GM18502 (cell line): ENCODE results near the gene DSCAM.

Source experiments
- ATAC-seq: cut with Tn5 transposase; IDR thresholded peaks from one replicate; pipeline ENCODE4 v1.9.1; 2021; ENCODE audit warnings: mild to moderate bottlenecking; ENCODE audit not compliant: unreplicated experiment, poor library complexity

Gene DSCAM

DNA sequence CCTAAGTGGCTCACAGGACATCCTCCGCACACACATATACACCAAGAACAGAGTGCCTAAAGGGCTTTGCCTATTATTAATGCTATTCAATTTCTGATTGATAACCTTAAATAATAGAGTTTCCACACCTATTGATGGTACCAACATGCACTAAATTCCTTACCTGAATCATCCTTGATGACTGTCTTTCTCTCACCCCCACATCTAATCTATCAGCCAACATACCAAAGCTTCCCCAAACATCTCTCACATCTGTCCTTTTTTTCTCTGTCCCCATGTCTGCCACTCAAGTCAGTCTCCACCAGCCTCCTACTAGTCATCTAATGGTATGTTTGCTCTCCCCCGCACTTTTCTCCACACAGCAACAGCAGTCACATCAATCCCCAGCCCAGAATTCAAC, 174.4 kb downstream of the DSCAM start:
- no peak for ATAC-seq

DNA sequence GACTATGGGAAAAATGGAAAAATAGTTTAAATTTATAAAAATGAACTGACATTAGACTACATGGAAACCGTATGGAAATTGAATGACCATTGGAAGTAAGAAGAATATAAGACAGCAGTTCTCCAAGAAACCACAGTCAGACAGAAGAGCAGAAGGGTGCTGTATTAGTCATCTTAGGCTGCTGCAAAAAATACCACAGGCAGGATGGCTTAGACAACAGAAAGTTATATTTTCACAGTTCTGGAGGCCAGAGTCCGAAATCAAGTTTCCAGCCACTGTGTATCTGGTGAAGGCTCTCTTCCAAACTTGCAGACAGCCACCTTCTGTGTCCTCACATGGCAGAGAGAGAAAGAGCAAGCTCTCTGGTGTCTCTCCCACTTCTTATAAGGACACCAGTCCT, 175.2 kb downstream of the DSCAM start:
- ATAC-seq: no peak

DNA sequence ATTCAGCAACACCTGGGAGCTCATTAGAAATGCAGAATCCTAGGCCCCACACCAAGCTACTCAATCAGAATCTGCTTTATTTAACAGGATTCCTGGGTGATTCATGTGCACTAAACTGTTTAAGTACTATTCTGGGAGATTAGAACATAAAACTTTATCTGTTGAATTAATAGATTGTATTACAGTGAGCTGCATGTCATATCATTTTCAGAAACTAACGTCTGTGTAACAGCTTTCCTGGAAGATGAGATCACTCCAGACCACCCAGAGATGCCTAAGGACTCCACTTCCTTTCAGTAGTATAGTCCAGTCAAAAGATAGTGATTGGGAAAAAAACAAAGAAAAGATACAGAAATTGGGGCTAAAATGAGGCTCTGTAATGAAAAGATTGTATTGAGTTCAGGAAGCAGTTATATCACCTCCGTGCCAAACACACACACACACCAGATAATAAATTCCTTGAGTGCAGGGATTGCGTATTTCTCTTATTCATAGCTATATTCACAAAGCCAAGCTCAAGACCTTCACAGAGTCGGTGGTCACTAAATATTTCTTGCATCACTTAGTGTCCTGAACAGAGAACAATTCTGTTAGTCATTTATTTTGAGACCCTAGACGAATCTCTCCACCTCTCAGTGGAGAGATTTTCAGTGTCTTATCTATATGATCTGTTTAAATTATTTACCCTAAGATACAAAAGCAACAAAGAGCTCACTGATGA, 178.2 kb downstream of the DSCAM start:
- no peak for ATAC-seq

DNA sequence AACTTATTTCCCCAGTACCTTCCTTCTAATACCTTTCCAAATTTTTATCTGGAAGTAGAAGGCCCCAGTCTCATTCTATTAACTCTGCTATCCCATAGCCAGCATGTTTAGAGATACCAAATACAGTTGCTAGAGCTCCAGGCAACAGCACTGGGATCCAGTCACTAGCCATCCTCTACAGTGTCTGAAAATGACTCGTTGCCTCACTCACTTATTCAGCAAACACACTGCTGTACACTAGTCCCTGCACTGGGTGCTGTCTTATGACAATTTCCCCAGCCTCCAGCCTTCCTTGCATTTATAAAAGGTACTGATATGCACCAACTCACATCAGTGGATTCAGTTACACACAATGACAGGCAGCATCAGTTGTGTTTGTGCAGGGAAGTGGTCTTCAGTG, 179.0 kb downstream of the DSCAM start:
- no peak for ATAC-seq

DNA sequence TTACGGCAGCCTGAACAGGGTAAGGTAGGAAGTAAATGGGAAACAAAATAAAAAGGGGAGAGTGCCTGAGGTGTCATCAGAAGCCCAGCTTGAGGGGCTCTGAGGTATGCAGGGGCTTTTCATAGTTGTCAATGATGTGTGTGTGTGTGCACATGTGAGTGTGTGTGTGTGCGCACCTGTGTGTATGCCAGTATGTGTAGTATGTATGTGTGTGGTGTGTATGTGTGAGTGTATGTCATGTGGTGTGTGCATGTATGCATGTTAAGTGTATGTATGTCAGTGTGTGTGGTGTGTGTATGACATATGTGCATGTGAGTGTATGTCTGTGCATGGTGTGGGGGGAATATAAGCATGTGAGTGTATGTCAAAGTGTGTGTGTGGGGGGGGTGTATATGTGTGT, 184.1 kb downstream of the DSCAM start:
- no peak for ATAC-seq

DNA sequence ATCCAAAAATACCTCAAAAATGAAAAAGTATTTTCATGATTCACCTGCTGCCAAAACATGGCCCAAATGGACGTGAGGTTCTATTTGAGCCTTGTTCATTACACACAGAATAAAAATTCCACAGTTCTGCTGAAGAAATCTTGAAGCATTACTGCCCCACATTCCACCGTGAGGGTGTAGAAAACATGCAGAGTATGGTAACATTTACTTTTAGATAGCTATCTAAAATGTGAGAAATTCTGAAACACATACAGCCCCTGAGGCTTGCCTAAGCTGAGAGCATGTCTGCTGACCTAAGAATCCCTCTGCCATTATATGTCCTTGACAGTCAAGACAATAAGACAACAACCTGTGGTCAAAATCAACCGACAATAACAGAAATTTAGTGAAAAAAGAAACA, 186.5 kb downstream of the DSCAM start:
- no peak for ATAC-seq

DNA sequence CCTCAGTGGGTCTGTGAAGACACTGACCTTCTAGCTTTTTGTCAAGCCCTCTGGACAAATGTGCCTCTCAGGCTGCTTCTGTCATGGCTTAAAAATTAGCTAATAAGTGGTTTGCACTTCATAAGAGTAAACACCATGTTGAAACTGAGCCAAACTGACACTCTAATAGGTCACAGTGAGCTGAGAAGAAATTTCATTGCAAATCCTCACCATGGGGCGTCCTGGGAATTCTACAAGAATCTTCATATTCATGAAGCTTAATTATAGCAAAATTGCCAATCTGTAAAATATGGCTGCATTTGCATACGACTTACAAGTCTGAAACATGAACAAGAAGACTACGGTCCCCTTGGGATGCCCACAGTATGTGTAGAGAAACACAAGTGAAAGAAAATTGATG, 188.6 kb downstream of the DSCAM start:
- no peak for ATAC-seq

DNA sequence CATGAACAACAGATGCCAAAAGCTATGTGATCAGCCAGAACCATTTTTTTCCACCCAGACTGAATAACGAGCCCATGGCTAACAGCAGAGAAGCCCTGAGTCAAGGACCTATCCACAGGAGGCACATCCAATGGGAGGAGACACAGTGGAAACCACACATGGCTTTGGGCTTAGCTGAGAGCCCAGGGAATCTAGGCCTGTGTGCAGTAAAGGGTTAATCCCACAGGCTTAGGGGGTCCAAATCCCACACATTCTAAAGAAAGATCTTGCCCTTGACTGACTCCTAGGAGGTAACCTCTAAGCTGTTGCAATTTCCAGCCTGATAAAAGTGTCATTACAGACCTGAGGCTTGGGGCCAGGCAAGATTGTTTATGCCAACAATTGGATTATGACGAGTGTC, 194.5 kb downstream of the DSCAM start:
- no peak for ATAC-seq

DNA sequence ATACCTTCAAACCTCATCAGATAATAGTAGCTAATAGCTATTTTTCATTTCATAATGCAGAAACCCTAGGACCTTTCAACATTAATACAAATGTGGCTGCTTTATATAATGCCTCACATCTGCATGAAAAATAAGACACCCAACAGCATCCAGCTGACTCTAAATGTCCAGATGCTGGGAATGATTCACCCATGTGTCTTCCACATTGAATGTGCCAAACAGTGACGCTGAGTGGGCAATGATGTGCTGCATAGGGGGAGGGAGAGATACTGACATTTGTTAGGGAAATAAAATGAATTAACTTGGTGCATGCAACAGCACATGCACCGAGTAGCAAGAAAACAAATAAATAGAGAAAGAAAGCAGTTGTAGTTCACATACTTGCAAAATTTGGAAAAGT, 199.3 kb downstream of the DSCAM start:
- ATAC-seq: no peak

DNA sequence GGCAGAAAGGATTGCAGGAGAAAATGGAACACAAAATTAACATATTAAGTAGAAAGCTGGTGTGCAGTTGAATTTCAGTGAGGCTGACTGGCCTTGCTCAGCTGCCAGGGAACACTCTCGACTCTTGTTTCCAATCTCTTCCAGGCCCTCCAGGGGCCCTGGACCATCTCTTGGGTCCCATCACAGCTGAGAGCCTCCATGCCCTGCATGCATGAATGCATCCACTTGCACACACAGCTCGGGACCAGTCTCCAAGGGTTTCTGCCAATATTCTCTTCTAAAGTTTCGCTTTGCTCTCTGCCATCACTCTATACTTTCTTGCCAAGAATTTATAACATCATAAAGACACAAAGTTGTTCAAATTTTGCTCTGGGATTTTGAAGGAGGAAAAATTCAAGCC, 200.3 kb downstream of the DSCAM start:
- ATAC-seq: no peak

DNA sequence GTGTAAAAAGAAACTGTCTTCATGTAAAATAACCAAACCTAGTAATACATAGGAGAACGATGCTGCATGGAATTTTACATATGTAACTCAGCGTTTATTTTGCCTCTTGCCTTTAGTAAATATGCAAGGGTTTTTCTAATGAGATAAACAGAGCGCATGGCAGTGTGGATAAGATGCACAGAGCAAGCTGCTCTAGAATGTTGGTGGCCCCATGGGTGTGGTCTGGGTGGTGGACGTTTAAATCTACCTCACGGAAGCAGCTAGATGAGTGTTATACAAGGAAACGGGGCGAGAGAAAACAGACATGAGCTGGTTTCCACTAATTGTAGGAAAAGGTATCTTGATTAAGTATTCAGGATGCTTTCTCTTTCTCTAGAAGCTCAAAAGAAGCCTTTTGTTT, 205.9 kb downstream of the DSCAM start:
- ATAC-seq: no peak

DNA sequence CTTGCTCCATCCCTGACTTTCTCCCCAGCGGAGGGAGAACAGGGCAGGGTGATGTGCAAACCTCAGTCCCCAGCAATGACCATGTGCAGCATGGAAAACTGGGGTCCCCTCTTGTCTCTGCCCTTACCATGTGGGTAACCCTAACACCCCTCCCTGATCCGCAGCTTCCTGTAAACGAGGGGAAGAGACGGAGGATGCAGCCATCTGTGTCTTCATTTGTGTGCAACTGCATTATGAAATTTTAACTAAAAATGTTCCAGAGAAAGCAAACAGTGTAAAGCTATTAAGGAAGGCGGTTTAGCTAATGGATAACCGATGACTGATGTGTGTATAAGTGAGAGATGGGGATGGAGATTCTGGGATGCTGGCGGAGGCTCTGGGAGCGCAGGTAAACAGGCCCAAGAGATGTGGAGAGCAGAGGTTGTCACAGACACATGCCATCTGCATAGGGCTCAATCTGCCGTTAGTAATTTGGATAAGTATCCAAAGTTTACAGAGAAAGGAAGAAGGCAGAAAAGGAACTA, 206.6 kb downstream of the DSCAM start:
- no peak for ATAC-seq

DNA sequence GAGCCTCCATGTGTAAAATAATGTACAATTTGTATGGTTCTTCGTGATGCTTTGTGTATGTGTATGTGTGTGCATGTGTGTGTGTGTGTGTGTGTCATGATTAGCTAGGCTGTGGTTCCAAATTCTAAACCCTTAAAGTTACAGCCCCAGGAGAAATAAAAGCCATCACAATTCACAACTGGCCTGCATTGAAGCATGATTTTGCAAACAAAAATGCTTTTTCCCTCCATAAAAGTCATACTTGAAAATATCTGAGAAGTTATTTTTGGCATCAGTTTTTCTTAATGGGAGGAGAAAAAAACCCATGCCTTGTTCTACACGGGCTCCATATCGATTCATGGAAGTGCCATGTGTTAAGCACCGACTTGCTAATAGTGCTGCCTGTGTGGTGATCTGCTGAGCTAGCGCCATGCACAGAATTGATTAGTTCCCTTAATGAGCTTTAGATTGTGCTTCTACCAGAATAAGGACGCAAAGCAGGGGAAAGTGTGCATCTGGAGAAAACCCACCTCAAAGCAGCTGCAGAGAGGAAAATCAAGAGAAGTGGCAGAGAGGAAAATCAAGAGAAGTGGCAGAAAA, 207.3 kb downstream of the DSCAM start:
- ATAC-seq: no peak

DNA sequence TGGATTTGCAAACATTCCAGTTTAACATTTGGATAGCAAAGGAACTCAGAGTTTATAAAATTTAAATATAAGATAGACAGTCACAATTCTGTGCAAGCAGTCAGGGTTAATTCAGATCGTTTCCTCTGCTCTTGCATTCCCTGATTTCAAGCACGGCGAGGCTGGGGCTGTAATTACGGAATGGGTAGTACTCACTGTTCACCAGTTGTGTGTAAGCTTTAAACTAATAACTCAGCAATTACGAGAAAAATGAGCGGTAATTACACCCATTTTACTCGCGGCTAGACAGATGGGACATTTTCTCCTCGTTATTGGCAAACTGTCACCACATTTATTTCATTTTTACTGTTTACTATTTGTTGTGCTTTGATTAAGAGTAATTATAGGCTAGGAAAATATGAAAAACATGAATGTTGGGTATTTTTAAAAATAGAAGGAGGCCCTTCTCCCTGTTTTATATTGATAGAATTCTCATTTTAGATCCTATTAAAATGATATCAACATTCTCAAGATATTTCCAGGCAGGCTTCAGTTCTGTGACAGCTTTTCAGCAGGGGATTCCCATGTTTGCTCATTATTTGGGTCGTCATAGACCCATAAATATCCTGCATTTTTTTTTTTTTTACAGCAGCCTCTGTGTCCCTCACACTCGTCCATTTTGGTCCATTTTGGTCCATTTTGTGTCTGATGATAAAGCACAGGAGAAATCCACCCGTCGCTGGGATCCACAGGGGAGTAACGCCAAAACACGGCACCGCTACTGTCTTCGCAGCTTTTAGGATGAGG, 208.3 kb downstream of the DSCAM start:
- no peak for ATAC-seq

DNA sequence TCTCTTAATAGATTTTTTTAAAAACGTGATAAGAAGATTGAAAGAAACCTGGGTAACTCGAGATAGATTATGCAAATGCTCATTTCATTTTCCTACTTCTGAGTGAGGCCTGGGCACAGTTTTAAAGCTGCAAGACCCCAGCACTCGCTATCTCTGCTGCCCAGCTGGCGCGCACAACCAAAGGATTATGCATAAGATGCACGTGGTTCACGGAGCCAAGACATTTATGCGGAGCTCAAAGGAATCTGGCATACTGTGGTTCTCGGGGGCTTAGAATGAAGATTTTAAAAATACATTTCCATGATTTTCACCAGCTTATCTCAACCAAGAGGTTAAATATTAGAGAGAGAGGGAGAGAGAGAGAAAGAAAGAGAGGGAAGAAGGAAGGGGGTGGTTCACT, 210.9 kb downstream of the DSCAM start:
- ATAC-seq: no peak

DNA sequence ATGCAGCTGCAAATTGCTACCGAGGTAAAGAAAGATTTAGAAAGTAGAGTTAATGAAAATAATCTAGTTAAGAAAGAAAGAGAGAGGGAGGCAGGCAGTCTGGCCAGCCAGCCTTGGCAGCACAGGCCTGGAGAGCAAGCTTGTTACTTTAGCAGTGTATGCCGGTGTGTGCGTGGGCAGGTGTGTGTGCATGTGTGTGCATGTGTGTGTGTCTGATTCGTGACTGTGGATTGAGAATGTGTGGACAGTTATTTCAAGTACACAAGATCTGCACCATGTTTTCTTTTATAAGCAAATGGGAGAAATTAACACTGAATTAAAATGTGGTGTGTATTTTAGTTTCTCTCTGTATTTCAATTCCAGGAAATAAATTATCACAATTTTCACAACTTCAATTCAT, 211.6 kb downstream of the DSCAM start:
- ATAC-seq: no peak

DNA sequence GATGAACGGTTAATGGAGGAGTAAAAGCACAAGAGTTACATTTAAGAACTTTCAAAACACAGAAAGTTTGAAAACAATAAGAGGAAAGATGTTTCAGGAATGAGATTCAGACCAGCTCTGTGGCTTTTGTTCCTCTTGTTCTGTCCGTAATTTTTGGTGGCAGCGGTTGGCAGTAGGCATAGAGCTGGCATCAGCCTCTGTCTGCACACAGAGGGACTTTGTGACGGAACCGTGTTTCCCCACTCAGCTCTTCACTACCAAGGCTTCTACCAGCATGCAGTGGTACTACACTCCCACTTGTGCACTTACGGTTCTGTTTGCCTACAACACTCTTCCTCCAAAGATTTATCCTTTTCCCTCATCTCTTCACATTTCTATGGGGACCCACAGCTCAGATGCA, 212.8 kb downstream of the DSCAM start:
- no peak for ATAC-seq

DNA sequence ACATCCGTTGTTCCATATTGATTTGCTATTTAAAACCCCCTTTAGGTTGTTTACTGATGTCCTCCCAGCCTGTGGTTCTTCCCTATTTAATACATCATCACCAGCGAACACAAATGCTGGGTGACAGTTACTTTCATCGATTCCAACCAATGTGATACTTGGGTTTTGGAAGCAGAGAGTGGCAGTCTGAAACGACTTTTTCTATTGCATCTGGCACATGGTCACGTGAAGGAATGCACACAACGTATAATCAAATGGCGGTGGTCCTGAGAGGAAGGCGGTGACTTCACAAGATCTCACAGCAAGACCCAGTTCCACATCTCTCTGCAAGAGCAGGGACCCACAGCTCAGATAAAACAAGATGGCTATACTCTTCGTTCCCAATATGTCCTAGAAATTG, 213.9 kb downstream of the DSCAM start:
- ATAC-seq: no peak

DNA sequence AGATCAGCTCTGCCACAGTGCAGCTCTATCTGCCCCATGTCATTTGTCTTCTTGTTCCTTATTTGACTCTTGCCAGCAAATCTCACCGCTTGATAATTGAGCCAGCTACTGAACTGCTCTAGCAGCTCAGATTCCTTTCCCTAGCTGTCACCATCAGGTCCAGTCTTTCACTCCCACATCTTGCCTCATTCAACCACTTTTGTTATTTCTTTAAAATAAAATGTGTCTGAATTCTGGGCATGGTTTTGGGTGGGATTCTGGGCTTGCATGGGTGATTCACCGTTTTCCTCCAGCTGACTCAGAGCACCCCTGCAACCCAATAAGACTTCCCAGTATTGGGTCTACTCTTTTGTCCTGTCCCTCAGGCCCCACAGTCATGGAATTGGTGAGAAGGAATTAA, 215.7 kb downstream of the DSCAM start:
- ATAC-seq: no peak

DNA sequence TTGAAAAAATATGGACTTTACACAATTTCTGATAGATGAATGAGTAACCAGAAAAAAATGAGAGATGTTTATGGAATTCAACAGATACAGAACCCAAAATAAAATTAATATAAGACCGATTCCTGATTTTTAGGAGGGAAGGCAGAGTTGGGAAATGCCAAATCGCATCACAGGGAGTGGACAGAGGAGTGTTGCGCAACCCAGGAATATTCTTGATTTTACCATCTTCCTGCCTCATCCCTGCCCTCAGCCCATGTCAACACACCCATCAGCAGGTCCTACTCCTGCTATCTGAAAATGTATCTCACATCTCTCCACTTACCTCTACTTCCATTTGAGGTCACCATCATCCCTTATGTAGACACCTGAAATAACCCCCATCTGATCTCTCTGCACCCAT, 221.0 kb downstream of the DSCAM start:
- no peak for ATAC-seq

DNA sequence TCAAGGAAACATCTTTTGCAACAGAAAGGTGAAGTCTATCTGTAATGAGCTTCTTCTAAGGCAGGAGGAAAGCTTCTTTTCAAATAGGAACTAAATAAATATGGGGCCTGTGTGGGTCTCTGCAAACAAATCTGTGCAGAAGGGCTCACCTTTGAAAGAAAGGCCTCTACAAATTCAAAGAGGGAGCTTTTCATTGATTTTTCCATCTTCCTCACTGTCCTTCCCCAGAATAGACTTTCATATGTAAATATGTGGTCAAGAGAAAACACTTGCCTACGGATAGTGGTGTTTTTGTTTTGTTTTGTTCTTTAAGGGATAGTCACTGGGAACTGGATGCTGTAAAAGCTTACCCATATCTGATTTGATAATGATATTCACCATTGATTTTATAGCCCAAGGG, 223.4 kb downstream of the DSCAM start:
- no peak for ATAC-seq

DNA sequence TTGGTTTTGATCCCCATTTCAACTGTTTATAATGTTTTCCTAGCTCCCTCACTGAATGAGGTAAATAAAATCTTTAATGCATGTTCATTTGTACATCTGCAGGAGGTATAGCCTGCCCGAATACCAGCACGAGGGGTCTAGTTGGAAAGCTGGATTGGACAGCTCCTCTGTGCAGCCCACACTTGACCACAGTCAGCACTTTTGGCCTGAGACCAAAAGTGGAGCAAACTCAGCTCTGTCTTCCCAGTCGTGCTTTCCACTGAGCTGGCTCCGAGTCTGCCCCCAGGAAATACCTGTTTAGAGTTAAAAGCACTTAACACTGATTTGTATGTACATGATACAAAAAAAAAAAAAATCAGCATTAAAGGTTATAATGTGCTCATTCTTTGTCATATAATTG, 224.4 kb downstream of the DSCAM start:
- no peak for ATAC-seq
